Neural cell (in vitro differentiated cells): ENCODE data around the gene ADCY2. TPM values are rescaled to one million over a fixed set of nuclear protein-coding genes. Genes with fewer than 3 reads are reported as not detected.

Experiments used
- H2AFZ ChIP-seq: fragments of 200-600, 300-800 bp; sonication (generic), shearing (Covaris generic); 2 replicates; pipeline ENCODE4 v1.6.0; 2014; ENCODE audit warnings: low read depth, mild to moderate bottlenecking, antibody characterized with exemption, low read length, moderate library complexity
- H3F3A ChIP-seq: fragments of 200-600 bp; shearing (Covaris generic); 2 replicates; pipeline ENCODE4 v1.6.1; 2016; ENCODE audit warnings: mild to moderate bottlenecking, moderate library complexity, mixed read lengths, antibody characterized with exemption, low read length; ENCODE audit not compliant: insufficient read depth, poor library complexity, severe bottlenecking
- H3K27ac ChIP-seq: fragments of 200-600, 300-800 bp; sonication (generic), shearing (Covaris generic); 2 replicates; pipeline ENCODE4 v1.5.1; 2014; ENCODE audit warnings: mild to moderate bottlenecking, low read length, moderate library complexity
- H3K27me3 ChIP-seq: fragments of 300-800, 200-600 bp; sonication (generic), shearing (Covaris generic); 2 replicates; pipeline ENCODE4 v1.6.0; 2014; ENCODE audit warnings: mild to moderate bottlenecking, low read depth, low read length, moderate library complexity; ENCODE audit not compliant: insufficient read depth
- H3K36me3 ChIP-seq: fragments of 300-800, 200-600 bp; sonication (generic), shearing (Covaris generic); 2 replicates; pipeline ENCODE4 v1.5.1; 2014; ENCODE audit warnings: mild to moderate bottlenecking, antibody characterized with exemption, low read length, moderate library complexity; ENCODE audit not compliant: insufficient read depth
- H3K4me2 ChIP-seq: fragments of 300-800, 200-600 bp; sonication (generic), shearing (Covaris generic); 2 replicates; pipeline ENCODE4 v1.6.0; 2014; ENCODE audit warnings: mild to moderate bottlenecking, low read length
- H3K4me3 ChIP-seq: fragments of 300-800, 200-600 bp; sonication (generic), shearing (Covaris generic); 2 replicates; pipeline ENCODE4 v1.5.1; 2014; ENCODE audit warnings: mild to moderate bottlenecking, low read length, moderate library complexity
- H3K79me2 ChIP-seq: fragments of 200-600 bp; shearing (Covaris generic); replicated peaks from 2 replicates; pipeline ENCODE4 v1.6.0; 2014; ENCODE audit warnings: mild to moderate bottlenecking, low read length, moderate library complexity; ENCODE audit not compliant: insufficient read depth
- H3K9ac ChIP-seq: fragments of 300-800, 200-600 bp; sonication (generic), shearing (Covaris generic); 2 replicates; pipeline ENCODE4 v1.6.1; 2016; ENCODE audit warnings: mild to moderate bottlenecking, low read length, mixed read lengths
- H3K9me2 ChIP-seq: fragments of 200-600 bp; shearing (Covaris generic); 2 replicates; pipeline ENCODE4 v1.6.1; 2016; ENCODE audit warnings: mild to moderate bottlenecking, low read length, mixed read lengths; ENCODE audit not compliant: insufficient read depth
- H3K9me3 ChIP-seq: fragments of 200-600, 300-800 bp; sonication (generic), shearing (Covaris generic); 2 replicates; pipeline ENCODE4 v1.6.1; 2016; ENCODE audit warnings: mild to moderate bottlenecking, mixed run types, low read length, moderate library complexity, mixed read lengths
- H4K20me1 ChIP-seq: fragments of 200-600 bp; shearing (Covaris generic); 2 replicates; pipeline ENCODE4 v1.6.1; 2016; ENCODE audit warnings: mild to moderate bottlenecking, mixed run types; ENCODE audit not compliant: insufficient read depth
- CTCF ChIP-seq: fragments of 450-650 bp; IDR thresholded peaks from 2 replicates; pipeline ENCODE4 v1.5.1; 2014; ENCODE audit warnings: antibody characterized with exemption, mild to moderate bottlenecking, moderate library complexity; ENCODE audit not compliant: poor library complexity, severe bottlenecking
- EP300 ChIP-seq: fragments of 450-650 bp; conservative IDR thresholded peaks from 2 replicates; pipeline ENCODE4 v1.6.1; 2014; ENCODE audit warnings: antibody characterized with exemption, mild to moderate bottlenecking, moderate library complexity; ENCODE audit not compliant: poor library complexity, severe bottlenecking
- EZH2 ChIP-seq: fragments of 200-600, 300-800 bp; shearing (Covaris generic), sonication (generic); IDR thresholded peaks from 2 replicates; pipeline ENCODE4 v1.6.1; 2014; ENCODE audit warnings: antibody characterized with exemption, low read length, borderline replicate concordance, mild to moderate bottlenecking; ENCODE audit not compliant: insufficient read depth, poor library complexity, severe bottlenecking
- MXI1 ChIP-seq: fragments of 450-650 bp; conservative IDR thresholded peaks from 2 replicates; pipeline ENCODE4 v1.6.1; 2014; ENCODE audit warnings: antibody characterized with exemption, mild to moderate bottlenecking; ENCODE audit not compliant: poor library complexity, severe bottlenecking
- POLR2AphosphoS5 ChIP-seq: IDR thresholded peaks from 2 replicates; pipeline ENCODE4 v1.6.1; 2012
- RAD21 ChIP-seq: fragments of 450-650 bp; conservative IDR thresholded peaks from 2 replicates; pipeline ENCODE4 v1.6.1; 2014; ENCODE audit warnings: antibody characterized with exemption, mild to moderate bottlenecking, moderate library complexity
- REST ChIP-seq: IDR thresholded peaks from 2 replicates; pipeline ENCODE4 v1.6.1; 2012; ENCODE audit warnings: borderline replicate concordance
- SMC3 ChIP-seq: fragments of 450-650 bp; conservative IDR thresholded peaks from 2 replicates; pipeline ENCODE4 v1.6.1; 2014; ENCODE audit warnings: antibody characterized with exemption, mild to moderate bottlenecking, moderate library complexity; ENCODE audit not compliant: poor library complexity
- TAF1 ChIP-seq: IDR thresholded peaks from 2 replicates; pipeline ENCODE4 v1.6.1; 2012; ENCODE audit warnings: low read depth
- polyA plus RNA-seq: library from polyadenylated mRNA; depleted of rRNA; stranded (reverse); fragments of >200 nt; gene quantifications from 2 replicates; pipeline ENCODE4 v1.2.3, GENCODE V29; 2014

The ADCY2 gene
- polyA plus RNA-seq, 1 donor from 2014 or later = 1.9 TPM

- H2AFZ ChIP-seq = no peak overlapping the region
- H4K20me1 ChIP-seq = no peaks in the 10 kb centered on the region
- no peaks in the 10 kb centered on the region for H3K9me2 ChIP-seq
- H3K36me3 ChIP-seq = no peaks in the 10 kb centered on the region
- no peak overlapping the region for H3K9ac ChIP-seq
- no peaks in the 10 kb centered on the region for H3K9me3 ChIP-seq
- H3K4me2 ChIP-seq = no peak overlapping the region
- H3K4me3 ChIP-seq = no peak overlapping the region
- no peaks in the 10 kb centered on the region for H3K79me2 ChIP-seq
- H3F3A ChIP-seq = no peaks in the 10 kb centered on the region
- TF ChIP-seq SMC3 = no peak
- no peak for TF ChIP-seq EZH2
- TF ChIP-seq POLR2AphosphoS5 = no peak
- TF ChIP-seq CTCF = no peak
- no peak for TF ChIP-seq MXI1
- TF ChIP-seq RAD21 = no peak
- no peak for TF ChIP-seq EP300
- no peak for TF ChIP-seq REST
- no peak for TF ChIP-seq TAF1
- H3K27ac ChIP-seq = no peak overlapping the region
- H3K27me3 ChIP-seq = no peaks in the 10 kb centered on the region
Measured at GRCh38 chr5:7537573-7537972, 141.6 kb downstream of the ADCY2 start.

DNA sequence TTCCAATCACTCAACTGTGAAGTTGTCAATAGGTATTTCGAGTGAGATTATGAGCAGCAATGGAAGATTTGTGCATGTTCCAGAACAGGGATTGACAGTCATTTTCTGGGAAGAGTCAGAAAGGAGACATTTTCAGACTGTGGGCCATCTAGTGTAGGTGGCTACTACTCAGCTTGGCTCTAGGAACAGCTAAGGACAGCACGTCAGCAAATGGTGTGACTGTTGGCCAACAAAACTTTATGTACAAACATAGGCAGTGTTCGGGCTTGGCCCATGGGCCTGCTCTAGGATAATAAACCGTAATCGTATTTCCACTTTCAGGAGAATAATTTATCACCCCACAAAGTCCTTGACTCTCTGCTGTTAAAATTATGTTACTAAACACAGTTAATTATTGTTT lies 143.6 kb downstream of the ADCY2 start:
- Histone ChIP-seq H4K20me1 (no peaks in the 10 kb centered on the region), H3K9ac (no peak overlapping the region), H3K4me2 (no peak overlapping the region), H3K27me3 (no peaks in the 10 kb centered on the region), H3K9me2 (no peaks in the 10 kb centered on the region), H3K27ac (no peak overlapping the region), H3F3A (no peaks in the 10 kb centered on the region), H3K9me3 (no peaks in the 10 kb centered on the region), H3K36me3 (no peaks in the 10 kb centered on the region), H3K79me2 (no peaks in the 10 kb centered on the region), H3K4me3 (no peak overlapping the region), H2AFZ (no peak overlapping the region)
- TF ChIP-seq CTCF (no peak), POLR2AphosphoS5 (no peak), TAF1 (no peak), RAD21 (no peak), SMC3 (no peak), REST (no peak), EZH2 (no peak), MXI1 (no peak), EP300 (no peak)
